Measurements from ENCODE around the gene MARF1.
"Not testable (repeated sequence)": the region's sequence is repeated elsewhere in the genome, so short reads cannot be mapped to it uniquely, and the experiment has no call there.

Gene MARF1

DNA sequence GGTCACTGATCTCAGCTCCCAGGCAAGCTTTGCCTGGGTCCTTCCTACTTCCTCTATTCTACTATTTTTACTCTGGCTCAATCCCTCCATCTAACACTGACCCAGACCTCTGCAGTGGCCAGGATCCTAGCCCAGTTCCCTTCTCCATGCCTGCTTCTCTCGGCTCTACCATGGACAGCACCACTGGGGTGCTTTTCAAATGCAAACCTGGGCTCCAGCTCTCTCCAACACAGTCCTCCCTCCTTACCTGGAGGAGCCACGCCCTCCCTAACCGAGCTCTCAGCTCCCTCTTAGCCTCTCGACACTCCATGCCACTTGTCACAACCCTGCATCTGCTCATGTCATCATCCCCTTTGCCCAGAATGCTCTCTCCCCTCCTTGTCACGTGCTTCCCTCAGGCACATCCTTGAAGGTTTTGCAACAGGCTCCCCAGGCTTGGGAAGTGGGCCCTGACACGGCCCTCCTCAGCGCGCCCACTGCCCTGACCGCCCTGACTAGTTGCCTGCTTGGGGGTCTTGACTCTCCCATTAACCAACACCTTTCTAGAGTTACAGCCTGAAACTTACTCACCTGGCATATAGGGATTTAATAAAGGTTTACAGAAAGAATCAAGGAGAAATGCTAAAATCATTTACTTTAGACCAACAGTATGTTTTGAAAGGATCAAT is 41.6 kb downstream of the MARF1 start:
- in situ Hi-C loops (cut with MboI; ENCODE audit: low sequenced_read_pairs), result no loop called here

DNA sequence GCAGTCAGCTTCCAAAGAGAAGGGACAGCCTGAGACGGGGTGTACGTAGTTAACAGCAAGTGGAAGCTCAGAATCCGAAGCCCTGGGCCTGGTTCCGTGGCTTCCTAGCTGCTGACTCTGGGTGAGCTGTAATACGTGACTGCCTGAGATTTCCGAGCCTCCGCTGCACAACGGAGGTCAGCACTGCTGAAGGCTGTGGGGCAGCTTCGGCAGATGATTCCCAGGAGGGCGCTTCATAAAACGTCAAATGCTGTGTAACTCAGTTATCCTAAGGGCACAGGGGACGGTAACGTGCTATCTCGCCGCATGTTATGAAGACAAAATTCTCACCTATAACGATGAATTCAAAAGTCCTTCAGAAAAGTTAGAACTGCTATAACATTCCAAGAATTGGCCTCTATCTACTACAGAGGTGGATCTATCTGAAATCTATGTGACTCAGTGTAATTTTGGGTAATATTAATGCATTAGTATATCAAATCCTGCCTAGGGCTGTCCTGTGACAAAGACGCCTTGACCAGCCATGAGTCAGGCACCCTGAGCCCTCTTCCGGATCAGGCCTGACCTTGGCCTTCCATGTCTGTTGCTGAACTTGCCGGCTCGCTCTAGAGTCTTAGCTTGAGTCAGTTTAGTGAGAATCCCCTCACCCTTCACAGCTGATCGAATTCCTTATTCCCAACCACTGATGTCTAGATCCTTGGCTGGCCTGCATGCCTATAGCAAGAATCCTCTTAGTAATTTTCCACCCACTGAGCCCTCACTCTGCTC is 43.5 kb downstream of the MARF1 start:
- in situ Hi-C loops (cut with MboI; ENCODE audit: low sequenced_read_pairs), result no loop called here

DNA sequence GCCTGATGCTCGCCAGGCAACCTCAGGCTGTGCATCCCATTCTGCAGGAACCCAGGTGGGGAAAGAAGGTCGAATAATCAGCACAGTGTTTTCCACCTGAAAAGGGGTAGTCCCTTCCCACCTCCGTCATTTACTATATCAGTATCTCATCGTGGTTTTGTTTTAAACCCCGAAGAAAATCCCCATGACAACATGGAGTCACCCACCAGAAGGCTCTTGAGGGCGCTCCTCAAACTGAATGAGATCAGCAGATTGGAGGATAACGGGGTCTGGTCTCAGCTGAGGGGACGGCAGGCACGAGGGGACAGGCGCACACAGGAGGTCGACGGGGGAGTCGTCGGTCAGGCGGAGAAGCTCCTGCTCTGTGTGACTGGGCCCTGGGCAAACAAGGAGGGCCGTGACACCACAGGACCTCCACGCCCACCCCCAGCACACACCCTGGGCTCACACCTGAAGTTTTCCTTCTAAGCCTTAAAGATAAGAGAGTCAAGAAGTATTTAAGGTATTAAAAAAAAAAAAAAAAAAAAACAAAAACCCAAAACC is 44.2 kb downstream of the MARF1 start:
- in situ Hi-C loops (cut with MboI; ENCODE audit: low sequenced_read_pairs), result no loop called here

DNA sequence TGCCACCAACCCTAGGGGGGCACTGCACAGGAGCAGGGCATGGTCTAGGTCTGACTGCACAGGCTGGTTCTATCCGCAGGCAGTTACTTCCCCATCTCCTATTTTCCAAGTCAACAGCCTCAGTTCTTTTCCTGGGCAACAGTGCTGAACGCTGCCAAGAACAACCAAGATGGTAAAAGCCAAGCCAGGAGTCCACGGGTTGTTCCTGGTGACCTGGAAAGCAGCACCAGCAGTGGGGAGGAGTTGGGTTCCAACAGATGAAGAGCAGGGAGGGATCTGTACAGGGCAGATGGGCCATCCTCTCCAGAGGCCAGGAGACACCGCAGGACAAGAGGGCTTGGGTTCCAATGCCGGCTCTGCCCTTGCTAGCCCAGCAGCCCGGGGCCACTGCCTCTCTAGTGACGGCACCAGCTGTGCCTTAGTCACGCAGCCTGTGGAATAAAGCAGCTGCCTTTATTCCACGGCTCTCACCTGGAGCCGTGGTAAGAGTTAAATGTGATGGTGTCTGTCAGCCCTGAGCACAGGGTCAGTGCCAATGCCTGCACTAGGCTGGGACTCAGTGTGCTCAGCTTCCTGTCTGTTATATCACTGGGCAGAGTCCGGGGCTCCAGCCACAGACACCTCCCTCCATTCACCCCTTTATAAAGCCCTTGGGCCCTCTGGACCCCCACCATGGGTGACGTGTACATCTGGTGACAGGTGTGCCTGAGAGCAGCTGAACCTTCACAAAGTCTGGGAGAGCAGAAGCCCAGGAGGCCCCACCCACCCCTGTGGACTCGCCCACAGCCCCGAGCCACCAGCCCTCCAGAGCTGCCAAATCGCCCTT is 44.9 kb downstream of the MARF1 start:
- in situ Hi-C loops (cut with MboI; ENCODE audit: low sequenced_read_pairs), result no loop called here

DNA sequence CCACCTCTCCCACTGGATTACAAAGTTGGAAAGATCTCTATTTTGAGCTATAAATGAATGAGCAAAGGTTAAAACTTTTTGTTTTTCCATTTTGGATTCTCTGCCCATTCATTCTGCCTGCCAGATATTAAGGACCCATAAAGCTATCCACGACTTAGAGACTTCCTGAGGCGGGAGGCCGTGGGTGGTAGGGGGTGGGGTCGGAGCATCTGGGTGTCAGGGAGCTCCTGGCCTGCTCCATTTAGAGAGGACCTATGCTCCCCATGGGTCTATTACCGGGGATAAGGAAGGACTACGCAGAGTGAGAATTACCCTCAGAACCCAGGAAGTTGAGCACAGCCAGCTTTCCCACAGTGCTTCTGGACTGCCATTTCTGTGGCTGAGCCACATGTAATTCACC is 45.8 kb downstream of the MARF1 start:
- in situ Hi-C loops (cut with MboI; ENCODE audit: low sequenced_read_pairs), result no loop called here

DNA sequence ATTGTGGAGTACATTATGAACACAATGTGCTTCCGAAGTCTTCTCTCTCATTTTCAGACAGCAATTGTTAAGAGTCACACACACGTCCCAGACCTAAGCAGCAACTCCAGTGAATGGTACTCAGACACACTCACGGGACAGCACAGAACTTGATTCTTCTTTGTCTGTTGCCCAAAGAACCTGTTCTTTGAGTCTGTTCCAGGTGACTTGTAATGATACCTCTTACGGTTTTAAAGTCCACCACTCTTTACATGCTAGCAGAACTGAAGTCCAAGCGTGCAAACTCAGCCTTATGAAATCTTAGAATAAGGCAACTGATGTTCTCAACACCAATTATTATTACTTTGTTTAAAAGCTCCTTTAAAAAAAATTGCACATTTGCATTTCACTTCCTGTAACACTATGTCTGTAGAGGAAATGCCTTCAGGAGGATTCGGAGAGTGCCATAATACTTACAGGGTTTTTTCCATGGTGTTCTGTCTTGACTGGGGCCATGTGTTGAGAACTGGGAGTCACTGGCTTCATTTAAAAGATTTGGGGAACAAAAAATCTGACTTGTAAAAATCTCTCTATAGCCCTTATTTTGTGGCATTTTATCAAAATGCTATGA is 48.1 kb downstream of the MARF1 start:
- in situ Hi-C loops (cut with MboI; ENCODE audit: low sequenced_read_pairs), result no loop called here

DNA sequence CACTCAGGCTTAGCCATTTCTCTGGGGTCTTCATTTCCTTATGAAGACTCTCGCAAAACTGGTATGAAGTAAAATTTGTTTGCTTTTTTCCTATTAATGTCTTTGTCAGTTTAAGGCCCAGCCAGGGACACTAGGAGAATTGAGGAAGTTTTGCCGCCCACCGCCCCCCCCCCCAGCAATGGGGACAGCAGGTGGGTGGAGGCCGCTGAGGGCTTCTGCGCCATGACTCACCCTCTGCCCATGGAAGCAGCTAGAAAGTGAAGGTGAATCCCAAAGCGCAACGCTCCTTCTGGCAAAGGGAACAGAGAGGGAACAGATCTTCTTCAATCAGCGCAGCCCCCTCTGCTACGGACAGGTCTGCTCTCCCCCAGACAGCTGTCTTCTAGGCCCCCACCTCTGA is 49.7 kb downstream of the MARF1 start:
- in situ Hi-C loops (cut with MboI; ENCODE audit: low sequenced_read_pairs), result no loop called here

DNA sequence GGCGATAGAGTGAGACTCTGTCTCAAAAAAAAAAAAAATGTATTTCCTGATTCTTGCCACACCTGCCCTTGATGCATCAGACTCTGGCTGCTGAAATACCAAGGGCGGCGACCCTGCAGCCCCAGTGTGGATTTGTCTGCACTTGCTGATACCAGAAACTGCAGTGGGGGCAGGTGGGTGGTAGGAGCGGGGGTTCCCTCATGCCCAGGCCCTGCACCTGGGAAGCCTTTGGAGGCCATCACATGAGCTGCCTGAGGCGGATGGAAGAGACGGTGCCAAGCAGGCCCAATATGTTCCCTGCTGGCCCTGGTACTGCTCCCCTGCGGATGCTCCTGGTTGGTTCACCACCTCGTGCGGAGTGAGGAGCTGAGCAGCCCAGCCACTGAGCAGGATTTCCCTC is 50.6 kb downstream of the MARF1 start:
- in situ Hi-C loops (cut with MboI; ENCODE audit: low sequenced_read_pairs), result no loop called here

DNA sequence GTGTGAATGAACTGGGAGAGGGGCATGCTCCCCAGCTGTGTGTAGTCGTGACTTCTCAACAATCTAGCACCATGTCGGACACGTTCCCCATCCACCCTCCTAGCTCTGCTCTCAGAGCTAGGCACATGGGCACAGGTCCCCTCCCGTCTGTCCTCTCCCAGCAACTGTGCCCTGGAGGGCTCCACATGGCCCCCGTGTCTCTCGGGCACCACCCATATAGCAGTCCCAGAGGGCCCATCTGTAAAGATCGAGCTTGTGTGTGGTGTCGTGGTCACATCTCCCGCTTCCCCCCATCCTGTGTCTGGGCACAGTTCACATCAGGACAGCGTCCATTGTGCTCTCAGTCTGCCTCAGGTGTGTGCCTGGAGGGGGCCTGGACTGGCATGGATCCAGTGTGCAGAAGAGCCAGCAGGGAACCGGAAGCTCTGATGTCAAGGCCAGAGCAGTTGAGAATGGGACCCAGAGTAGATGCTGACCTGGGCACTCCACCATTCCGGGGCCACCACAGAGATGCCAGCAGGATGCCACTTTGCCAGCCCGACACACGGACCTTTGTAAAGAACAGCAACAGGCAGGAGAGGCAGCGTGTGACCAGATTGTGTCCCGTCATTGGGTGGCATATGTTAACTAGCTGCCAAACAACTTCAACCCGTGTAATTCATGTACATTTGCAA is 55.7 kb downstream of the MARF1 start:
- in situ Hi-C loops (cut with MboI; ENCODE audit: low sequenced_read_pairs), result no loop called here

DNA sequence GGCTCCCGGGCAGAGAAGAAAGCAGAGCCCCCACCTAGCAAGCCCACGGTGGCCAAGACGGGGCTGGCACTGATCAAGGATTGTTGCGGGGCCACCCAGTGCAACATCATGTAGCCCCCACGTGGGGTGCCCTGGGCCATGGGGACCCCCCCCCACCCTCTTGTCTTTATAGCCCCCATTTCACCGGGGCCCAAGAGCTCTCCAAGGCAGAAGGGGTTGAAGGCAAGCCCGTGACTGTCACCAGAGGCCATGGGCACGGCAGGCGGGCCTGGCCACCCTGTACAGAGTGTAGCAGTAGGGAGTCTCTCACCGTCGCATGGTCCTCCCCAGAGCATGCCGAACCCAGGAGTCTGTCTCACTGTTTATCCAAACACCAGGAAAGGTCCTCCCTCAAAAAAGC is 56.2 kb downstream of the MARF1 start:
- in situ Hi-C loops (cut with MboI; ENCODE audit: low sequenced_read_pairs), result no loop called here

DNA sequence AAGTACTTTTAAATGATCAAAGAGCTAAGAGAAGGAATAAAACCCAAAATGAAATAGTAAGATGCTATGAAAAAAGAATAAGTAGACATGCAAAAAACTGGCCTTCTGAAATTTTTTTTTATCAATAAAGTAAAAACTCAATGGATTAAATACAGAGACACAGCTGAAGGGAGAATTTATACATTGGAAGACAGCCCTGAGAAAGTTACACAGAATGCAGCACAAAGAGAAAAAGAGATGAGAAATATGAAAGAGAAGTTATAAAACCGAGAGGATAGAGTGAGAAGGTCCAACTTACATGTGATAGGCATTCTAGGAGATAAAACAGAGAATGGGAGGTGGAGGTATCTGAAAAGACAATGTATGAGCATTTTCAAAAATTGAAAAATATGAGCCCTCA is 57.0 kb downstream of the MARF1 start:
- in situ Hi-C loops (cut with MboI; ENCODE audit: low sequenced_read_pairs), result no loop called here

DNA sequence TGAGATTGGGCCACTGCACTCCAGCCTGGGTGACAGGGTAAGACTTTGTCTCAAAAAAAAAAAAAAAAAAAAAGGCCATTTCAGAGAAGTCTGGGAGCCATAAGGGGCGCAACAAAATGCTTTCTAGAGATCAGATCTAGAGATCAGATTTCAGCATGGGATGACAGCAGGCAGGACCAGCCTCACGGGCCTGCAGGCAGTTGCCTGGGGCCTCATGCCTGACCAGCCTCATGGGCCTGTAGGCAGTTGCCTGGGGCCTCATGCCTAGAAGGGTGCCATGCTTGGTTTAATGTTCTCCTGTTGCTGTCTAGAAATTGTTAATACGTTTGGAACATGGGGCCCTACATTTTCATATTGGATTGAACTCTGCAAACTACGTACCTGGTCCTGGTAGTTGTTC is 59.4 kb downstream of the MARF1 start:
- in situ Hi-C loops (cut with MboI; ENCODE audit: low sequenced_read_pairs), result no loop called here

DNA sequence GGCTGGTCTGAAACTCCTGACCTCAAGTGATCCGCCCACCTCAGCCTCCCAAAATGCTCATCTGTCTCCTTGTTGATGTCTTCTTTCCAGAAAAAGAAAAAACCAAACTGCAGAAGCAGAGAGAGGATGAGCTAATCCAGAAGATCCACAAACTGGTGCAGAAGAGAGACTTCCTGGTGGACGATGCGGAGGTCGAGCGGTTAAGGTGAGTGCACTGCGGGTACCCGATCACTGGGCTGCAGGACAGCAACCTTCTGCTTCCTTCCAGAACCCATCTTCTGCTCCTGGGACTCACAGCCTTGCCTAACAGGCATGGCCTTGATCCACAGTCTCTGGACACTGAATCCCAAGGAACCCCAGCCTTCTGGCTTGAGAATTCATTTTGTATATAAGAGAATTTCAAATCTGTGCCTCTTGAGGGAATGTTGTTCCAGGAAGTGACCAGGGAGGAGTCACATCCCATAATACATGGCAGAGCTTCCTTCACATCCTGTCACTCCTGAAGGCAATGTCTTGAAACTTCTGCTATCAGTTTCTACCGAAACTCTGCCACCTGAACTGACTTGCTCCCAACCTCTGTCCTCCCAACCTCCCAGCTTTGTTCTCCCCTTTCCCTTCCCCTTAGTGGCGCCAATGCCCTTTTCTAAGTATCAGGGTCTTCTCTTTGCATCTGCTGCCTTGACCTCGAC is 61.7 kb downstream of the MARF1 start:
- in situ Hi-C loops (cut with MboI; ENCODE audit: low sequenced_read_pairs), result no loop called here

DNA sequence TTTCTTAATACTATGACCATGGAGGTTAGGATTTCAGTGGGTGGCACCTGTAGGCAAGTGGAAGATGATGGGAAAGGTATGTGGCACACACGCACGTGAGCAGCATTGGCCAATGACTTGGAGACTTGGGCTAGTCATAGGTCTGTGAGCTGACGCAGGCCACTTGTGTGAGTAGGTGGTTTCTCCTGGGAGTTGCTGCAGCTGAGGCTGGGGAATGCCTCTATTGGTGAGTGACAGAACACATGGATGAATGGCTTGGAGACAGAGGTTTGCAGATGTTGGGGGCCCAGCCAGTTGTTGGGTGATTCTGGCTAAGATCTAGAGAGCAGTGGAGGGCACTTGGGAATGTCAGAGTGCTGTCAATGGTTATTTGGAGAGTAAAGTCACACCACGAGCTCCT is 64.1 kb downstream of the MARF1 start:
- in situ Hi-C loops (cut with MboI; ENCODE audit: low sequenced_read_pairs), result no loop called here

DNA sequence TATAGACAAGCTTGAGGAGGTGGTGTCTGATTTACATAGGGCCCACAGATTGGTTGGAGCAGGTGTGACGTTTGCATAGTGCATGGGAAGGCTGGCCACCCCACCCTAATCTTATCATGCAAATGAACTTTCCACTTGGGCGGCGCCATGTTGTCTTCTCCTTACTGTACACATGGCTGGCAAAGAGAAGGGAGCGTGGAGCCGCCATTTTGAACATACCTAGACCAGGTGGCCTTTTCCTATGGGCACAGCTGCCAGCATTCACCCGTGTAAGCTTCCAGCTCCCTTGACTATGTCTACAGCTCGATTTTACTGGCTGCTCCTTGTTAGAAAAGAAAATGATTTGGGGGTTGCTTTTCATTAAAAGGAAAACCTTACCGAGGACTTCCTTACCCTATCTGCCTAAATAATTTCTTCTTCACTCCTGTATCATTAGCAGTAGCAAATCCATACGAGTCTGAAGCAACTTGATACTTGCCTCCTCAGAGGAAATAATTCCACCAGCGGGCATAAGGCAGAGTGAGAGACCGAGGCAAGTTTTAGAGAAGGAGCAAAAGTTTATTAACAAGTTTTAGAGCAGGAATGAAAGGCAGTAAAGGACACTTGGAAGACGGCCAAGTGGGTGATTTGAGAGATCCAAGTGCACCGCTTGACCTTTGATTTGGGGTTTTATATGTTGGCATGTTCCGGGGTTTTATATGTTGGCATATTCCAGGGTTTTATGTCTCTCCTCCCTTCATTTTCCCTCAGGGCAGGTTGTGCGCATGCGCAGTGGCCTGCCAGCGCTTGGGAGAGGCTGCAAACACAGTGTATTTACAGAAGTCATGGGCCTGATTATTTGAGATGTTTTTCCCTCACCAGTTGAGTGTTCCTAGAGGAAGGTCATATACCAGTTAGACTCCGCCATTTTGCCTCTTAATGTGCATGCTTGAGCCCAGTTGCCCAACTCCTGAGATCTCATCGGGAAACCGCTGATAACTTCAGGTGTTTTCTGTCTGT is 65.7 kb downstream of the MARF1 start:
- in situ Hi-C loops (cut with MboI; ENCODE audit: low sequenced_read_pairs), result no loop called here

DNA sequence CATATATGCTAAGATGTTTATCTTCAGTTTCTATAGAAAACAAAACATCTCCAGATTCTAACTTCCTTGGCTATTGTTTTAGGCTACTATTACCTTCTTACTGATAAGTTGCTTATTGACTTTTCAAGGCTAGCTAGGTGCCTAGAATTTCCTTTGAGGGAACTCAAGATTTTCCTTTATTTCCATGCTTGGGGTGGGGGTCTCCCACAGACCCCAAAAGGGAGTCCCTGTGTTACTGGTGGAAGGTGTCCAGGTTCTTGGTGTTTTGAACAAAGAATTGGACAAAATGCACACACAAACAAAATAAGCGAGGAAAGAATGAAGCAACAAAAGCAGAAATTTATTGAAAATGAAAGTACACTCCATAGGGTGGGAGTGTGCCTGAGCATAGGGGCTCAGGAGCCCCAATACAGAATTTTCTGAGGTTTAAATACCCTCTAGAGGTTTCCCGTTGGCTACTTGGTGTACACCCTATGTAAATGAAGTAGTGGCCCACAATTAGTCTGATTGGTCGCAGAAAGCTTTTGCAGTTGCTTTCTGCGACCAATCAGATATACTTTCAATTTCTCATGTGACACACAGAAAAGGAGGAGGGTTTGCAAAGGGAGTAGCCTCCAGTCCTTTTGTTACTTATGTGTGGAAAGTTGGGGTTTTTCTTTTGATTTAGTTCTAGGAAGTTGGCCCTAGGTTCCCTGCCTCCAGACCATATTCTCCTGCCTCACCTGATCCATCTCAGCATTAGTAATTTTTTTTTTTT is 67.5 kb downstream of the MARF1 start:
- in situ Hi-C loops (cut with MboI; ENCODE audit: low sequenced_read_pairs), result no loop called here

DNA sequence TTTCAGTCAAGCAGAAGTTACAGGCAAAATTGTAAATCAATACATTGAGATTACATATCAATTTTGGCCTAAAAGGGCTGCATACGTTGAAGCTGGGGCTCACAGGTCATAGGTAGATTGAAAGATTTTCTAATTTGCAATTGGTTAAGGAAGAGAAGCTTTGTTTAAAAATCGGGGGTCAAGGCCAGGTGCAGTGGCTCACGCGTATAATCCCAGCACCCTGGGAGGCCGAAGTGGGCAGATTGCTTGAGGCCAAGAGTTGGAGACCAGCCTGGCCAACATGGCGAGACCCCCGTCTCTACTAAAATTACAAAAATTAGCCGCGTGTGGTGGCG is 68.4 kb downstream of the MARF1 start:
- in situ Hi-C loops (cut with MboI; ENCODE audit: low sequenced_read_pairs), result no loop called here

DNA sequence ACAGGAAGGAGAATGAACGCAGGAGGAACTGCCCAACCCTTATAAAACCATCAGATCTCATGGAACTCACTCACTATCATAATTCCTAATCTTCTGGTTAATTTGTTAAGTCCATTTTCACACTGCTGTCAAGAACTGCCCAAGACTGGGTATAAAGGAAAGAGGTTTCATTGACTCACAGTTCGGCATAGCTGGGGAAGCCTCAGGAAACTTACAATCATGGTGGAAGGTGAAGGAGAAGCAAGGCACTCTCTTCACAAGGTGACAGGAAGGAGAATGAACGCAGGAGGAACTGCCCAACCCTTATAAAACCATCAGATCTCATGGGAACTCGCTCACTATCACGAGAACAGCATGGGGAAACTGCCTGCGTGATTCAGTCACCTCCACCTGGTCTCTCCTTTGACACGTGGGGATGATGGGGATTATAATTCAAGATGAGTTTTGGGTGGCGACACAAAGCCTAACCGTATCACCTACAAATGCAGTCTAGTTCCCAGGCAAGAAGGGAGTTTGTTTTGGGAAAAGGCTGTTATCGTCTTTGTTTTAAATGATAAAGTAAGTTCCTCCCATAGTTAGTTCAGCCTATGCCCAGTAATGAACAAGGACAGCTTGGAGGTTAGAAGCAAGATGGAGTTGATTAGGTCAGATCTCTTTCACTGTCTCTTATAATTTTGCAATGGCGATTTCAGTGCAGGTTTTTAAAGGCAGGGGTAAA is 68.9 kb downstream of the MARF1 start:
- in situ Hi-C loops (cut with MboI; ENCODE audit: low sequenced_read_pairs), result not testable (repeated sequence)

Data from HL-60/S4 treated with retinoic acid at 250 ng/mL for 4 days and 3 days (cell line).